Smooth muscle cell (in vitro differentiated cells): Measurements from ENCODE around the gene CFAP221. TPM values are rescaled to one million over a fixed set of nuclear protein-coding genes. Genes with fewer than 3 reads are reported as not detected.

ENCODE experiments used
- DNase-seq: peaks from one replicate; lab custom pipeline; 2025; ENCODE audit not compliant: unreplicated experiment; lab: John Stamatoyannopoulos, UW
- H2AFZ ChIP-seq: fragments of 200-600 bp; sonication (generic); 2 replicates; pipeline ENCODE4 v1.6.0; 2016; ENCODE audit warnings: antibody characterized with exemption, low read depth, mild to moderate bottlenecking
- H3F3A ChIP-seq: fragments of 200-600 bp; sonication (generic); 2 replicates; pipeline ENCODE4 v1.6.0; 2017; ENCODE audit warnings: antibody characterized with exemption, low read depth
- H3K27ac ChIP-seq: fragments of 200-600 bp; sonication (generic); 2 replicates; pipeline ENCODE4 v1.5.1; 2016; ENCODE audit warnings: low read depth, mild to moderate bottlenecking
- H3K27me3 ChIP-seq: fragments of 200-600 bp; sonication (generic); 2 replicates; pipeline ENCODE4 v1.6.1; 2016; ENCODE audit warnings: low read depth, mild to moderate bottlenecking
- H3K36me3 ChIP-seq: fragments of 200-600 bp; sonication (generic); 2 replicates; pipeline ENCODE4 v1.5.1; 2016; ENCODE audit warnings: low read depth
- H3K4me1 ChIP-seq: fragments of 200-600 bp; sonication (generic); 2 replicates; pipeline ENCODE4 v1.5.1; 2016; ENCODE audit warnings: low read depth
- H3K4me2 ChIP-seq: fragments of 200-600 bp; sonication (generic); 2 replicates; pipeline ENCODE4 v1.6.0; 2016; ENCODE audit warnings: mild to moderate bottlenecking
- H3K4me3 ChIP-seq: fragments of 200-600 bp; sonication (generic); 2 replicates; pipeline ENCODE4 v1.5.1; 2016; ENCODE audit warnings: mild to moderate bottlenecking
- H3K79me2 ChIP-seq: fragments of 200-600 bp; sonication (generic); 2 replicates; pipeline ENCODE4 v1.6.0; 2016; ENCODE audit warnings: low read depth, mild to moderate bottlenecking
- H3K9ac ChIP-seq: fragments of 200-600 bp; sonication (generic); 2 replicates; pipeline ENCODE4 v1.6.0; 2016; ENCODE audit warnings: low read depth
- H3K9me3 ChIP-seq: fragments of 200-600 bp; sonication (generic); replicated peaks from 2 replicates; pipeline ENCODE4 v1.5.1; 2016; ENCODE audit warnings: low read depth
- H4K20me1 ChIP-seq: fragments of 200-600 bp; sonication (generic); 2 replicates; pipeline ENCODE4 v1.6.0; 2016; ENCODE audit warnings: low read depth
- WGBS: methylation state at CpG from one replicate; pipeline ENCODE4 v1.1.7; 2016; ENCODE audit warnings: low lambda C conversion rate; 5-methylcytosine and 5-hydroxymethylcytosine counted together
- polyA plus RNA-seq: library from polyadenylated mRNA; unstranded; fragments of >200 nt; fragmentation: Nextera tagmentation; extraction: Ambion mirVana; gene quantifications from 2 replicates; pipeline ENCODE4 v1.2.1, GENCODE V29; 2016
- total RNA-seq: library from RNA; depleted of rRNA; stranded (reverse); fragments of >200 nt; gene quantifications from 2 replicates; pipeline ENCODE4 v1.2.3, GENCODE V29; 2014
- TF ChIP-seq, protein P1 (sequence below): fragments of 200-600 bp; sonication (generic); IDR thresholded peaks from 2 replicates; pipeline ENCODE4 v1.5.1; 2017; ENCODE audit warnings: borderline replicate concordance, mild to moderate bottlenecking, antibody characterized with exemption; ENCODE audit not compliant: insufficient read depth, poor library complexity, severe bottlenecking

The CFAP221 gene
- total and polyA plus RNA-seq, 2 experiments from 2014 or later, result 0.17 to 0.31 TPM

DNA sequence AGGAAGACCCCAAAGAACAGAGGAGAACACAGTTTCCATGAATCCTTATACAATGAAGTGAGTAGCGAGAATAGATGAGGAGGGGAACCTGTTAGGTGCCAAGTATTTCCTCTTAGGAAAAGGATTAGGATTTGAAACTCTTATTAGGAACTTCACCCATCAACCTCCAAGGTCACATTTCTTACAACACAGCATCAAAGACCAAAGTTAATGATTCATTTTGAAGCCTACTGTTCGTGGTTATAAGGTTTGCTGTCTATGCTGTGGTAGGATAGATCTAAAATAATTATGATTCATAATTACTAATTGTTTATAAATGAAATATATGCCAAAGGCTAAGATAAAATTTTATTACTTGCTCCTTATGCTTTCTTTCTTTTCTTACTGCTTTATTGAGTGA lies 6.1 kb downstream of the CFAP221 start:
- H4K20me1 ChIP-seq, result no peaks in the 10 kb centered on the region
- no peaks in the 10 kb centered on the region for H3K79me2 ChIP-seq
- H3F3A ChIP-seq, result peaks cover 4% of the 10 kb centered on the region
- TF ChIP-seq, protein P1, sequence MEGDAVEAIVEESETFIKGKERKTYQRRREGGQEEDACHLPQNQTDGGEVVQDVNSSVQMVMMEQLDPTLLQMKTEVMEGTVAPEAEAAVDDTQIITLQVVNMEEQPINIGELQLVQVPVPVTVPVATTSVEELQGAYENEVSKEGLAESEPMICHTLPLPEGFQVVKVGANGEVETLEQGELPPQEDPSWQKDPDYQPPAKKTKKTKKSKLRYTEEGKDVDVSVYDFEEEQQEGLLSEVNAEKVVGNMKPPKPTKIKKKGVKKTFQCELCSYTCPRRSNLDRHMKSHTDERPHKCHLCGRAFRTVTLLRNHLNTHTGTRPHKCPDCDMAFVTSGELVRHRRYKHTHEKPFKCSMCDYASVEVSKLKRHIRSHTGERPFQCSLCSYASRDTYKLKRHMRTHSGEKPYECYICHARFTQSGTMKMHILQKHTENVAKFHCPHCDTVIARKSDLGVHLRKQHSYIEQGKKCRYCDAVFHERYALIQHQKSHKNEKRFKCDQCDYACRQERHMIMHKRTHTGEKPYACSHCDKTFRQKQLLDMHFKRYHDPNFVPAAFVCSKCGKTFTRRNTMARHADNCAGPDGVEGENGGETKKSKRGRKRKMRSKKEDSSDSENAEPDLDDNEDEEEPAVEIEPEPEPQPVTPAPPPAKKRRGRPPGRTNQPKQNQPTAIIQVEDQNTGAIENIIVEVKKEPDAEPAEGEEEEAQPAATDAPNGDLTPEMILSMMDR, result no peak
- H3K27me3 ChIP-seq, result no peaks in the 10 kb centered on the region
- H3K4me1 ChIP-seq, result no peaks in the 10 kb centered on the region
- no peak overlapping the region for H3K4me2 ChIP-seq
- H3K9ac ChIP-seq, result no peak overlapping the region
- no peaks in the 10 kb centered on the region for H3K36me3 ChIP-seq
- H3K4me3 ChIP-seq, result no peak overlapping the region
- DNase-seq, result no peak
- H3K9me3 ChIP-seq, result no peaks in the 10 kb centered on the region
- no peak overlapping the region for H3K27ac ChIP-seq
- H2AFZ ChIP-seq, result no peak overlapping the region
- WGBS, result 93% methylated on average over 2 of the region's 2 CpGs

DNA sequence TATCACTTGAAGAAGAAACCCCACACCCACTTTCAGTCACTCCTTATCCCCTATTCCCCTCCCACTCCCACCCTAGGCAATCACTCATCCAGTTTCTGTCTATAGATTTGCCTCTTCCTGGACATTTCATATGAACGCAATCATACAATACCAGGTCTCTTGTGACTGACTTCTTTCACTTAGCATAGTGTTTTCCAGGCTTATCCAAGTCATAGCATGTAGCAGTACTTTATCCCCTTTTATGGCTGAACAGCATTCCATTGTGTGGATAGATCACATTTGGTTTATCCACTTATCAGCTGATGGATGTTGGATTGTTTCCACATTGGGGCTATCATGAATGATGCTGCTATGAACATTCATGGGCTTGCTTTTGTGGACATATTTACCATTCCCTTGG lies 6.6 kb downstream of the CFAP221 start:
- TF ChIP-seq, protein P1, result no peak
- 100% methylated on average over 1 of the region's 1 CpG for WGBS
- no peaks in the 10 kb centered on the region for H3K79me2 ChIP-seq
- no peaks in the 10 kb centered on the region for H3K36me3 ChIP-seq
- no peak overlapping the region for H3K27ac ChIP-seq
- no peaks in the 10 kb centered on the region for H3K4me1 ChIP-seq
- no peak overlapping the region for H2AFZ ChIP-seq
- H3K27me3 ChIP-seq, result no peaks in the 10 kb centered on the region
- no peak overlapping the region for H3K4me3 ChIP-seq
- no peaks in the 10 kb centered on the region for H4K20me1 ChIP-seq
- H3K4me2 ChIP-seq, result no peak overlapping the region
- H3K9me3 ChIP-seq, result no peaks in the 10 kb centered on the region
- no peak overlapping the region for H3K9ac ChIP-seq
- H3F3A ChIP-seq, result no peaks in the 10 kb centered on the region
- no peak for DNase-seq

DNA sequence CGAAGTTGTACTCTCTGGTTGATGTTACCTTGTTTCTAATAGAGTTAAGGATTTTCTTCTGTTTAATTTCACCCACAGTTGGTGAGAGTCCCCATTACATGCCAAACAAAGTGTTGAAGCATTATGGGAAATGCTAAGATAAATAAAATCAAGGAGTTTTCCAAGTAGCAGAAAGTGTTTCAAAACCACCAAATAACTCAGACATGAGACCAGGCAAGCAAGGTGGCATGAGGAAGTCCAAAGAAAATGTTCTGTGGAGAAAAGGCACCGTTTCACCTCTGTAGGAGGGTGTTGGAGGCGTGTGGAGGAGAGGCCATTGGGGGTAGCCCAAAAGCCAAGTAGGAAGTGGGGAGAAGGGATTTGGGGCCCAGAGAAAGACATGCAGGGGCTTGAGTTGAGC lies 8.7 kb downstream of the CFAP221 start:
- Histone ChIP-seq H3K36me3 (no peaks in the 10 kb centered on the region), H3K4me2 (no peak overlapping the region), H3F3A (no peaks in the 10 kb centered on the region), H3K79me2 (no peaks in the 10 kb centered on the region), H4K20me1 (no peaks in the 10 kb centered on the region), H3K27me3 (no peaks in the 10 kb centered on the region), H3K9ac (no peak overlapping the region), H3K9me3 (no peaks in the 10 kb centered on the region), H2AFZ (no peak overlapping the region), H3K4me3 (no peak overlapping the region), H3K27ac (no peak overlapping the region), H3K4me1 (no peaks in the 10 kb centered on the region)
- DNase-seq, result no peak
- TF ChIP-seq, protein P1, result no peak
- WGBS, result 93% methylated on average over 3 of the region's 3 CpGs

DNA sequence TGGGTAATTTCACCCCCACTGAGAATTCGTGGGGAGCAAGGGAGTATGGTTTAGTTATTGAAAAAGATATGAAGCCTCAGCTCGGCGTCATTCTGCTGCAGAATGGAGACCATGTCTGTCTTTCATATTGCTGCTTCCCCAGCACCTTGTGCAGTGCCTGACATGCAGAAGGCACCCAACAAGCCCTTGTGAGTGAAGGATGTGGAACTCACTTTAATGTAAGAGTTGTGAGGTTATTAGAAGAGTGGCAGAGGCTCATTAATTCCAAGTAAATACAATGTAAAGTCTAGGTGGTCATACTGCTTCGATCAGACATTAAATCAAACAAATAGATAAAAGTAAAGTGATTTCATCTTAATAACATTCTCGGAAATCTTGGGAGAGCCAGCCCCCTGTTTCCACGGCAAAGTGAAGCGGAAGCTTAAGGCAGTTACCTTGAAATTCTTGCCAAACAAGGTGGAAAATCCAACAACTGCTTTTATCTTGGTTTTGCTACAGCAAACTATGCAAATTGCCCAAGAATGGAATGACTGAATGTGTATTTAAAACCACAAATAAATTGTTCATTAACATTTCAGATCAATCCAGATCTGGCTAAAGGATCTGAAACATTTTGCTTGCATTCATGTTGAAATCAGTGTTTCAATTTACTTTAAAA lies 9.6 kb downstream of the CFAP221 start:
- H3K27ac ChIP-seq, result no peak overlapping the region
- no peaks in the 10 kb centered on the region for H4K20me1 ChIP-seq
- no peak overlapping the region for H2AFZ ChIP-seq
- 87% methylated on average over 7 of the region's 7 CpGs for WGBS
- no peaks in the 10 kb centered on the region for H3F3A ChIP-seq
- DNase-seq, result no peak
- H3K9ac ChIP-seq, result no peak overlapping the region
- H3K4me2 ChIP-seq, result no peak overlapping the region
- H3K27me3 ChIP-seq, result no peaks in the 10 kb centered on the region
- H3K79me2 ChIP-seq, result no peaks in the 10 kb centered on the region
- TF ChIP-seq, protein P1, result no peak
- no peaks in the 10 kb centered on the region for H3K36me3 ChIP-seq
- no peaks in the 10 kb centered on the region for H3K9me3 ChIP-seq
- no peak overlapping the region for H3K4me3 ChIP-seq
- no peaks in the 10 kb centered on the region for H3K4me1 ChIP-seq
